GM10847 (cell line): ENCODE results near the gene TULP4.

Experiments used
- POLR2A ChIP-seq: IDR thresholded peaks from 2 replicates; pipeline ENCODE4 v1.6.1; 2011; ENCODE audit not compliant: insufficient read length; ENCODE audit errors: extremely low read depth

Gene TULP4

DNA sequence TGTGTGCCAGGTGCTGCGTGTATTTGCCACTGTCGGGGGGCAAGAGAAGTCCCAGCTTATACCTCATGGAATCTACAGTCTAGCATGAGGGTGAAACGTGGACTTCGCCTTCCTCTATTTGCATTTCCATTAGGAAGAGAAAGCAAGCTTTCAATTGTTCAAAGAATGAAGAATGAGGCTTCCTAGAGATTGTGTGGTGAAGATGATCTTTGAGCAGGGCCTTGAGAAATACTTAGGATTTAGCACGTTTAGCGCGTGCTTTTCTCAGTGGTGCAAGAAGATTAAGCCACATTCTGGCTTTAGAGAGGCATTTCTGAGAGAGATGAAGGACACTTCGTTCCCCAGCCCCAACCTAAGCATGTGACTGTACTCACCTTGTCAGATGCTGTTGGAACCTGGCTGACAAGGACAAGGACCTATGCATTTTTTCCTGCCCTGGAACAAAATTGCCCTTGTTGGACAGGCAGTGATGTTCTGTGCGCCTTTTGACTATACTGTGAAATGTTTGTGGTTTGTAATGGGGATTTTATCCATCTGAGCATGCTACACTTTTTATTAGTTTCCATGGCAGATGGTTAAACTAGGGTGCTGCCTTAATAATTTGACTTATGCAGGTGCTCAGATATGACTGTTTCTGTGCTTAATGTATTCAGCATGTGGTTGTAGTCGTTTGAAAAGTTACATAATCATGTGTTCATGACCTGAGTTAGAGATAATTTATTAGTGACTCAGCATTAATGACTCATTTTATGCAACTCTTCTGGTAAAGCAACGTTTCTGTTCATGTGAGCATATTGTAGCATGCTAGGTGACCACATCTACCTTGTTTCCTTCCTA is 10.7 kb downstream of the TULP4 start:
- TF ChIP-seq POLR2A, result no peak

- TF ChIP-seq POLR2A, result no peak
These were observed 11.3 kb downstream of the TULP4 start for GRCh38 chr6:158323561-158323958.

GRCh38 chr6:158324136-158324535 is 11.9 kb downstream of the TULP4 start:
- no peak for TF ChIP-seq POLR2A

DNA sequence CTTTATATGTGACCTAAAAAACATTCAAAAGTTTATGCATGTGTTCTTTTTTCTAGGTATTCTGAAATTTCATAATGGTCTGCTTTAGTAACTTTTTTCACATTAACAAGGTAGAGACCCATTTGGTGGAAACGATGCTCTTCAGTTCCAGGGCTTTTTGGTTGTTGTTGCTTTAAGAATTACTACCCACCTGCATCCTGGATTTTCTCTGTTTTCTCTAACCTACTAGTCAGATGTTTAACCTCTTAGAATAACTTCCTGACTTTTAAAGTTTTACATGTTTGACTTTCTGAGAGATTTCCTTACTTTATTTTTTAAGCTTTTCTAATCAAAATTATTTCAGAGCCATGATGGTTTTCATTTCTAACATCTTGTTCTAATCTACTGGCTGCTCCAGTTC is 14.9 kb downstream of the TULP4 start:
- no peak for TF ChIP-seq POLR2A

DNA sequence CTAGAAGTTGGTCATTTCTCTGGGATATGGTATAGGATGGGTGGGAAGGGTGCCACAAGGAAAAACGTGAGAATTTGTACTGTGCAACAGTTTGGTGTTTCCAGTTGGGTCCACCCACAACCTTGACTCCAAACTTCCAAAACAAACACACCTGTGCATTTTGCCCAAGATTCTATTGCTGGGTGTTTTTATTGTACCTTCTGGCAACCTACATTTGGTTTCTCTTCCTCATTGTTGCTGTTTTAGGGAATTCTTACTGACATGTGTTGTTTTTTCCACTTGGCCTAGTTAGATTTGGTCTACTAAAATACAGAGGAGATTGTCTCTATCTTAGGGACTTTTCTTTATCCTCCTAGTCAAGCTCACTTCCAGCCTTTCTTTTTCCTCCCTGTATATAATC is 16.7 kb downstream of the TULP4 start:
- TF ChIP-seq POLR2A, result no peak

GRCh38 chr6:158329531-158329930 is 17.3 kb downstream of the TULP4 start:
- TF ChIP-seq POLR2A, result no peak

- no peak for TF ChIP-seq POLR2A
These were observed 17.8 kb downstream of the TULP4 start for GRCh38 chr6:158330016-158330415.

- no peak for TF ChIP-seq POLR2A
These were observed 20.0 kb downstream of the TULP4 start for GRCh38 chr6:158332237-158332636.

GRCh38 chr6:158333094-158333493 is 20.8 kb downstream of the TULP4 start:
- TF ChIP-seq POLR2A, result no peak

DNA sequence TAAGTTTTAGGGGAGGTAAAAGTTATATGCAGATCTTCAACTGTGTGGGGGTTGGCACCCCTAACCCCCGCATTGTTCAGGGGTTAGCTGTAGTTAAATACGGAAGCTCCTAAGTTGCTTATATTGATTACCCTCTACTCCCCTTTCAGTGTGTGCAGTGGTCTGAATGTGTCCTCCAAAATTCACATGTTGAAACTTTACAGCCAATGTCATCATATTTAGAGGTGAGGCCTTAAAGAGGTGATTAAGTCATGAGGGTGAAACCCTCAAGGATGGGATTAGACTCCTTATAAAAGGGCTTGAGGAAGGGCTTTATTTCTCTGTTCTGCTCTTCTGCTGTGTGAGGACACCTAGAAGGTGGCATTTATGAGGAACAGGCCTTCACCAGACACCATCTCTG is 22.3 kb downstream of the TULP4 start:
- TF ChIP-seq POLR2A, result no peak

DNA sequence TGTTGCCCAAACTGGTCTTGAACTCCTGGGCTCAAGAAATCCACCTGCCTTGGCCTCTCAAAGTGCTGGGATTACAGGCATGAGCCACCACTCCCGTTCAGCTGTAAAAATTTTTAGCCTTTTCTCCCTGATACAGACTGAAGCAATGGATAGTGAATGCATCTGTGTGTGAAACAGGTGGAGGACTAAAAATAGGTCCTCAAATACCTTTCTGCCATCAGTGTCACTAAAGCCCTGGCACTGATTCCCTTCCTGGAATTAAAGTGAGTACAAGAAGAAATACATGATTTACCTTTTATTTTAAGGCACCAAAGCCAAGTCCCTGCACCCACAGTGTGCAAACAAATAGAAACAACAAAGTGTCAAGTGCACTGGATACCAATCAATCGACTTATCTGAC is 25.1 kb downstream of the TULP4 start:
- no peak for TF ChIP-seq POLR2A

GRCh38 chr6:158338311-158339112 is 26.2 kb downstream of the TULP4 start:
- TF ChIP-seq POLR2A, result no peak

DNA sequence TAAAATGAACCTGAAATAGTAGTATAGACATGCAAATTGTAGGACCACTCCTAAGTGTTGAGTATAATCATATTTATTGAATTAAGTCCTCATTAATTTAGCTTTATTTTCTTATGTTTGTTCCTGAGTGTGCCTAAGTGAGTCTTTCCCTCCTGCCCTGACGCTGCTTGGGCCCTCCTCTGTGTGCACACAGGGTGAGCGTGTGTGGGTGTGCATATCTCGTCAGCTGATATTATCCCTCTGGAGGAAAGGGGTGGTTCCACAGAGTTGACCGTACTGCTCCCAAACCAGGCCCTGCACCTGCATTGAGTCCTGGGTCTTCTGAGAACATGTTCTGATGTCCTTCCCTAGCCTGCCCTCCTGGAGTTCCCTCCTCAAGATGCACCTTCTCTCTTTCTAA is 28.0 kb downstream of the TULP4 start:
- TF ChIP-seq POLR2A, result no peak

- TF ChIP-seq POLR2A, result no peak
These were observed 32.3 kb downstream of the TULP4 start for GRCh38 chr6:158344534-158344933.

GRCh38 chr6:158347335-158347734 is 35.1 kb downstream of the TULP4 start:
- no peak for TF ChIP-seq POLR2A
